ENCODE data around the gene ABCC8. TPM values are rescaled to one million over a fixed set of nuclear protein-coding genes. Genes with fewer than 3 reads are reported as not detected.

Gene ABCC8
- total and polyA plus RNA-seq, 9 of the 15 experiments (the other 6 are each of a cell fraction or from before 2014, with no cell fraction given) = not detected

GRCh38 chr11:17351510-17352176 lies 125.0 kb downstream of the ABCC8 start, which contains the start of gene NCR3LG1 (continued):
- TF ChIP-seq CHD4 (IDR thresholded peaks at IDR 0.05; ENCODE audit: insufficient read depth, insufficient replicate concordance, low read depth, low read length, poor library complexity, severe bottlenecking) = no peak
- TF ChIP-seq ZNF124 (CRISPR knock-in tag; IDR thresholded peaks at IDR 0.05) = no peak
- no peak; the same call in 1 of the 2 replicates for TF ChIP-seq POLR2AphosphoS5 (IDR thresholded peaks at IDR 0.05; ENCODE audit: control insufficient read depth, insufficient read depth, low read depth, low read length)
- peak; percentile 90 for TF ChIP-seq HES1 (IDR thresholded peaks at IDR 0.05; ENCODE audit: low read depth)
- TF ChIP-seq SREBF1 (IDR thresholded peaks at IDR 0.05; ENCODE audit: borderline replicate concordance, low read depth, low read length) = no peak
- peak in 1 of 2 experiments; percentile 24; a peak in 1 of 4 replicates for TF ChIP-seq ZNF639 (CRISPR knock-in tag; conservative IDR thresholded peaks at IDR 0.05 in 1 of 2, IDR thresholded peaks at IDR 0.05 in 1 of 2)
- TF ChIP-seq THRA (IDR thresholded peaks at IDR 0.05) = no peak
- TF ChIP-seq RAD21 (CRISPR knock-in tag; conservative IDR thresholded peaks at IDR 0.05 in 1 of 2, IDR thresholded peaks at IDR 0.05 in 1 of 2) = no peak
- TF ChIP-seq SRSF3 (IDR thresholded peaks at IDR 0.05; ENCODE audit: insufficient read depth, low read length) = 0 out of 2 replicates have a peak, but pooled peaks have one; percentile 38
- TF ChIP-seq THRAP3 (IDR thresholded peaks at IDR 0.05; ENCODE audit: borderline replicate concordance) = no peak
- no peak for TF ChIP-seq ARNT (IDR thresholded peaks at IDR 0.05)
- TF ChIP-seq ETS1 (conservative IDR thresholded peaks at IDR 0.05; ENCODE audit: control insufficient read depth, low read depth, low read length) = peak; percentile 42; the same call in 1 of the 2 replicates
- TF ChIP-seq ERF (CRISPR knock-in tag; IDR thresholded peaks at IDR 0.05) = no peak
- no peak for TF ChIP-seq SMC3 (conservative IDR thresholded peaks at IDR 0.05; ENCODE audit: insufficient read depth, low read depth, low read length)
- TF ChIP-seq BCL6 (CRISPR knock-in tag; IDR thresholded peaks at IDR 0.05) = no peak
- TF ChIP-seq HDAC1 (IDR thresholded peaks at IDR 0.05) = peak in 1 of 2 experiments; percentile 49; a peak in 1 of 4 replicates
- TF ChIP-seq HNRNPH1 (optimal IDR thresholded peaks at IDR 0.05; ENCODE audit: low read depth, low read length) = no peak
- no peak for TF ChIP-seq NFE2 (IDR thresholded peaks at IDR 0.05; ENCODE audit: low read depth)
- TF ChIP-seq ZNF224 (CRISPR knock-in tag; IDR thresholded peaks at IDR 0.05) = no peak
- 0 out of 2 replicates have a peak, but pooled peaks have one; percentile 45 for TF ChIP-seq FOXP1 (CRISPR knock-in tag; IDR thresholded peaks at IDR 0.05)
